Measurements from ENCODE around the gene IGF2R. TPM values are rescaled to one million over a fixed set of nuclear protein-coding genes. Genes with fewer than 3 reads are reported as not detected.
A peak's percentile ranks its signal among the peaks of the same experiment; 100 is the strongest.

The IGF2R gene
- total and polyA plus RNA-seq, 2 of the 13 experiments (the other 11 are each of a cell fraction or from before 2014, with no cell fraction given): 38.3 to 70.0 TPM

DNA sequence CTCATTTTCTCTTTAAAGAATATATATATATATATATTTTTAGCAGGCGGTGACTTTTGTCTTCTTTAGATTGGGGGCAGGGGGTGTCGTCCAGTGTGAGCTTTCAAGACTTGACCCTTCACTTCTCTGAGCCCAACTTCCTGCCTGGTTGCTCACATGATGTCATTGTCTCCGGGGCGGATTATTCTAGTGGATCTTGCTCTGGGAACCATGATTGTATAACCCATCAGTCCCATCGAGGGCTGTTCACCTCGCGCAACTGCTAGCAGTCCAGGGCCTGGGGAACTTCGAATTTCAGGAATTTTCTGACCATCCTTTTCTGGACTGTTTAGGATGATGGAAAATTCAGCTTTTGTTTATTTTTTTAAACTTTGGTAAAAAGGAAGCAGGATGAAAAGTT is 1.0 kb downstream of the IGF2R start (continued):
- TF ChIP-seq ZNF761 (CRISPR knock-in tag; conservative IDR thresholded peaks at IDR 0.05): 0 out of 2 replicates have a peak, but pooled peaks have one; percentile 12
- TF ChIP-seq PPARG (CRISPR knock-in tag; conservative IDR thresholded peaks at IDR 0.05): 0 out of 2 replicates have a peak, but pooled peaks have one; percentile 29
- TF ChIP-seq ZNF569 (CRISPR knock-in tag; IDR thresholded peaks at IDR 0.05; ENCODE audit: borderline replicate concordance): no peak
- peak; percentile 78; the same call in 1 of the 2 replicates for TF ChIP-seq PITX1 (CRISPR knock-in tag; IDR thresholded peaks at IDR 0.05)
- 0 out of 2 replicates have a peak, but pooled peaks have one; percentile 11 for TF ChIP-seq ZNF12 (CRISPR knock-in tag; IDR thresholded peaks at IDR 0.05)
- 0 out of 2 replicates have a peak, but pooled peaks have one; percentile 60 for TF ChIP-seq KLF11 (CRISPR knock-in tag; IDR thresholded peaks at IDR 0.05)
- no peak for TF ChIP-seq TOE1 (CRISPR knock-in tag; IDR thresholded peaks at IDR 0.05)
- no peak for TF ChIP-seq MTA3 (CRISPR knock-in tag; IDR thresholded peaks at IDR 0.05)
- TF ChIP-seq MZF1 (CRISPR knock-in tag; IDR thresholded peaks at IDR 0.05; ENCODE audit: borderline replicate concordance): no peak
- TF ChIP-seq TAF15 (IDR thresholded peaks at IDR 0.05; ENCODE audit: low read depth, low read length, poor library complexity, severe bottlenecking): no peak
- TF ChIP-seq XBP1 (CRISPR knock-in tag; IDR thresholded peaks at IDR 0.05): no peak
- TF ChIP-seq ZNF644 (CRISPR knock-in tag; IDR thresholded peaks at IDR 0.05; ENCODE audit: low read depth): peak; percentile 88
- TF ChIP-seq SMYD3 (CRISPR knock-in tag; IDR thresholded peaks at IDR 0.05): no peak
- TF ChIP-seq ZNF883 (CRISPR knock-in tag; IDR thresholded peaks at IDR 0.05; ENCODE audit: not compliant biosample characterization): no peak
- 0 out of 2 replicates have a peak, but pooled peaks have one; percentile 40 for TF ChIP-seq ZNF124 (CRISPR knock-in tag; IDR thresholded peaks at IDR 0.05)
- peak; percentile 73; the same call in 1 of the 2 replicates for TF ChIP-seq SIN3A (IDR thresholded peaks at IDR 0.05; ENCODE audit: borderline replicate concordance, low read depth, low read length)
- peak; percentile 54 for TF ChIP-seq TEAD3 (CRISPR knock-in tag; optimal IDR thresholded peaks at IDR 0.05; ENCODE audit: borderline replicate concordance)
- peak; percentile 46; the same call in 1 of the 2 replicates for TF ChIP-seq ZNF335 (CRISPR knock-in tag; IDR thresholded peaks at IDR 0.05)
- peak; percentile 82 for TF ChIP-seq YEATS2 (CRISPR knock-in tag; IDR thresholded peaks at IDR 0.05; ENCODE audit: borderline replicate concordance)
- TF ChIP-seq, protein P1, sequence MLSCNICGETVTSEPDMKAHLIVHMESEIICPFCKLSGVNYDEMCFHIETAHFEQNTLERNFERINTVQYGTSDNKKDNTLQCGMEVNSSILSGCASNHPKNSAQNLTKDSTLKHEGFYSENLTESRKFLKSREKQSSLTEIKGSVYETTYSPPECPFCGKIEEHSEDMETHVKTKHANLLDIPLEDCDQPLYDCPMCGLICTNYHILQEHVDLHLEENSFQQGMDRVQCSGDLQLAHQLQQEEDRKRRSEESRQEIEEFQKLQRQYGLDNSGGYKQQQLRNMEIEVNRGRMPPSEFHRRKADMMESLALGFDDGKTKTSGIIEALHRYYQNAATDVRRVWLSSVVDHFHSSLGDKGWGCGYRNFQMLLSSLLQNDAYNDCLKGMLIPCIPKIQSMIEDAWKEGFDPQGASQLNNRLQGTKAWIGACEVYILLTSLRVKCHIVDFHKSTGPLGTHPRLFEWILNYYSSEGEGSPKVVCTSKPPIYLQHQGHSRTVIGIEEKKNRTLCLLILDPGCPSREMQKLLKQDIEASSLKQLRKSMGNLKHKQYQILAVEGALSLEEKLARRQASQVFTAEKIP (CRISPR knock-in tag; IDR thresholded peaks at IDR 0.05; ENCODE audit: borderline replicate concordance): no peak
- no peak for TF ChIP-seq ZNF121 (CRISPR knock-in tag; IDR thresholded peaks at IDR 0.05)
- TF ChIP-seq PAXIP1 (CRISPR knock-in tag; conservative IDR thresholded peaks at IDR 0.05): no peak
- TF ChIP-seq ZIK1 (CRISPR knock-in tag; IDR thresholded peaks at IDR 0.05; ENCODE audit: borderline replicate concordance, low read depth): 0 out of 2 replicates have a peak, but pooled peaks have one; percentile 11
- no peak for TF ChIP-seq DNMT3B (CRISPR knock-in tag; conservative IDR thresholded peaks at IDR 0.05)
- TF ChIP-seq, protein P2, sequence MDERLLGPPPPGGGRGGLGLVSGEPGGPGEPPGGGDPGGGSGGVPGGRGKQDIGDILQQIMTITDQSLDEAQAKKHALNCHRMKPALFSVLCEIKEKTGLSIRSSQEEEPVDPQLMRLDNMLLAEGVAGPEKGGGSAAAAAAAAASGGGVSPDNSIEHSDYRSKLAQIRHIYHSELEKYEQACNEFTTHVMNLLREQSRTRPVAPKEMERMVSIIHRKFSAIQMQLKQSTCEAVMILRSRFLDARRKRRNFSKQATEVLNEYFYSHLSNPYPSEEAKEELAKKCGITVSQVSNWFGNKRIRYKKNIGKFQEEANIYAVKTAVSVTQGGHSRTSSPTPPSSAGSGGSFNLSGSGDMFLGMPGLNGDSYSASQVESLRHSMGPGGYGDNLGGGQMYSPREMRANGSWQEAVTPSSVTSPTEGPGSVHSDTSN (CRISPR knock-in tag; IDR thresholded peaks at IDR 0.05): no peak

Data from HepG2 (cell line).